Measurements from ENCODE around the gene AMBP.

DNA sequence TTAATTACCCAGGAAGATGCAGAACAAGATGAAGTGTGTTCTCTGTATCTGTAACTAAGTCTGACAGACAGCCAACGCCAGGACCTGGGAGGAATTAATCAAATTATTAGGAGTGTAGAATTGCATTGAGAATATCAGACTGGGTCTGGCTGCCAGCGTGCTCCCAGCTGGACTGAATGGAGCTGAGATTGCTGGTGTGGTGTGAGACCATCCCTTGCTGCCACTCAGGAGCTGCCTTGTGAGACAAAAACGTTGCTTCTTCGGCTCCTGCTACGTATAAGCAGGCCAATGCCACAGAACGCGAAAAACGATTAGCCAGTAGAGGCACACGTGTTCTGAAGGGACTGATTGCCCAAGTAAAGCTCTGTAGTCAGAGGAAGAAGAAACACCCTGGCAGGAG is 66.8 kb downstream of the AMBP start:
- TF ChIP-seq, protein P1, sequence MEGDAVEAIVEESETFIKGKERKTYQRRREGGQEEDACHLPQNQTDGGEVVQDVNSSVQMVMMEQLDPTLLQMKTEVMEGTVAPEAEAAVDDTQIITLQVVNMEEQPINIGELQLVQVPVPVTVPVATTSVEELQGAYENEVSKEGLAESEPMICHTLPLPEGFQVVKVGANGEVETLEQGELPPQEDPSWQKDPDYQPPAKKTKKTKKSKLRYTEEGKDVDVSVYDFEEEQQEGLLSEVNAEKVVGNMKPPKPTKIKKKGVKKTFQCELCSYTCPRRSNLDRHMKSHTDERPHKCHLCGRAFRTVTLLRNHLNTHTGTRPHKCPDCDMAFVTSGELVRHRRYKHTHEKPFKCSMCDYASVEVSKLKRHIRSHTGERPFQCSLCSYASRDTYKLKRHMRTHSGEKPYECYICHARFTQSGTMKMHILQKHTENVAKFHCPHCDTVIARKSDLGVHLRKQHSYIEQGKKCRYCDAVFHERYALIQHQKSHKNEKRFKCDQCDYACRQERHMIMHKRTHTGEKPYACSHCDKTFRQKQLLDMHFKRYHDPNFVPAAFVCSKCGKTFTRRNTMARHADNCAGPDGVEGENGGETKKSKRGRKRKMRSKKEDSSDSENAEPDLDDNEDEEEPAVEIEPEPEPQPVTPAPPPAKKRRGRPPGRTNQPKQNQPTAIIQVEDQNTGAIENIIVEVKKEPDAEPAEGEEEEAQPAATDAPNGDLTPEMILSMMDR (IDR thresholded peaks at IDR 0.05), result no peak
- TF ChIP-seq ZFX (IDR thresholded peaks at IDR 0.05; ENCODE audit: borderline replicate concordance), result no peak

Measured in 22Rv1 (cell line).